A204.1 (cell line): Measurements from ENCODE around the gene DCLK3.

Experiments
- FAIRE-seq: peaks from 2 replicates; lab custom pipeline; 2012; peaks lifted over from hg19 to GRCh38; lab: Jason Lieb, UNC

The DCLK3 gene

DNA sequence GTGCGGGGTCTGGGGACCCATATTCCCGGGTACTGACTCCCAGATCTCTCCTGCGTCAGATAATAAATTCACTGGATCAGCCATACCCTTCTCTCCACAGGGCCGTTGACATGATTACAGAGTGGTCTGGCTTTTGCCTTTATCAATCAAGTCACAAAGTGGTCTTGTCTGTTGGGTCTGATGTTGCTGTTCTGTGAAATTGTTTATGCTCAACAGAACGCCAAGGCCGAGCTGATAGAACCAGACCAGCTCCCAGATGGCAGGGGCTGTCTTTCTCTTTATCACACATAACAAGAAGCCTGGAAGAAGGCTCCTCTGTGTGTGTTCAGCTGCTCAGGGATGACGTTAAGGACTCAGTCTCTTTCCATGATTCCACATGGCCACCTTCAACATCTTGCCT is 751 bp upstream of the DCLK3 start:
- FAIRE-seq, result no peak

DNA sequence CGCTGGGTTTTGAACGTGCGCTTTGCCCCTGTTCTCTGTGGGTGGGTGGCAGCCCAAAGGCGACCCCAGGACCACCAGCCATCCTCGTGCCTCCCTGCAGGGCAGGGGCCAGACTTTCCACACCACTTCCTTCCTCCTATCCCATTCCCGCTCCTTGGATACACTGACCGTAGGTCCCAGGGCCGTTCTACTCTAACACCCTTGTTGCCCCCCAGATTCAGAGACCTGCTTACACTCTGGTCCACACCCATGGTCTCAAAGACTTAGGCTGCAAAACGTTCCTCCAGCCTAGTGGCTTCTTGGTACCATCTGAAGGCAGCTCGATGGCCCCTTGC is 318 bp upstream of the DCLK3 start:
- no peak for FAIRE-seq

DNA sequence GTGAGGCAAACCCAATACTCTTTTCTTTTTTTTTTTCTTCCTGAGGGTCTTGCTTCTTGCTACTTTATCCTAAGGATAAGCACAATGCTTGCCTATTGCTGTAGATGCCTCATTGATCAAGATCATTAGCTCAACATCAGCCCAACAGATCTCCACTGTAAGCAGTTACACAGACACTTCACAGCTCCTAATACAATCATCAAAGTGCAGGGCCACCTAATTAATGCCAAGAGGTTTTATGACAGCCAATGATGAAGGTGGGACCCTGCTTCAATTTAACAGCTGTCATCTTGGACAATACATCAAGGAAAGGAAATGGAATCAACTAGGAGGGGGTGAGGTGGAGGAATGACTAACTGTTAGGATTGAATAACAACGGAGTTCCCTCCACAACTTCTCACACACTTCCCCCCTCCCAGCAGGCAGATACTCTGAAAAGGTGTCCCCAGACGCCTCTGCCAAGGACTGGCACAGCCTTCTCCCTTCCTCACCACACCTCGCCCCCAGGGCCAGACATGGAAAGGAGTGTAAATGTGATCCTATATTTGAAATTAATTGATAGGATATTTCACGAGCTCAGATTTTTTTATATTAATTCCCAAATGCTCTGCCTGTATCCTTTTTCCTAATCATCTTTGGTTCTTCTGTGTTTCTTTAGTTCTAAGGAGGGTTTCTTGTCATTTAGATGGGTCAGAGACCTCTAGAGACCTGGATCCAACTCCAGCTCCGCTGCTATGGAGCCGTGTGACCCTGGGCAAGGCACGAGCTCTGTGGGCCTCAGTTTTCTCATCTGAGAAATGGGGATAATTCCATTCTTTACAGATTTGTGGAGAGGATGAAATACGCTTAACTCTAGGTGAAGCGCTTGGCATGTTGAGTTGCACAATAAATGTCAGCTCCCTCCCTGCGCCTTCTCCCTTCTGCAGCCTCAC is 1.2 kb downstream of the DCLK3 start:
- no peak for FAIRE-seq

DNA sequence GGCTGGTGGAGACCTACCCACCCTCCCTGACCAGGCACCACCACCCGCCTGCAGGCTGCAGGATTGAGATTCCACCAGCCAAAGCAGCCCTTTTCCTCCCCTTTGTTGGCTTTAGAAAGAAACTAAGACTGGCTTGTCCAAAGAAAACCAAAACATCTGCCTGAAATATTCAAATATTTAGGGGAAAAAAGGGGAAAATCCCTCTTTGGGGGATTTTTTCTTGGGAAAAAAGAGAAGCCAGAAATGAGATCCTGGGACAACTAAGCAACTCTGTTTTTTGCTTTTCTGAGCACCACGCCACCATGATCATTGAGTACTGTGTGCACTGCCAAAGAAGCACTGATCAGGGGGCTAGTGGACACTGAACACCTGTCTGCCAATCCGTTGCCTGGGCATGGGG is 2.6 kb downstream of the DCLK3 start:
- no peak for FAIRE-seq

DNA sequence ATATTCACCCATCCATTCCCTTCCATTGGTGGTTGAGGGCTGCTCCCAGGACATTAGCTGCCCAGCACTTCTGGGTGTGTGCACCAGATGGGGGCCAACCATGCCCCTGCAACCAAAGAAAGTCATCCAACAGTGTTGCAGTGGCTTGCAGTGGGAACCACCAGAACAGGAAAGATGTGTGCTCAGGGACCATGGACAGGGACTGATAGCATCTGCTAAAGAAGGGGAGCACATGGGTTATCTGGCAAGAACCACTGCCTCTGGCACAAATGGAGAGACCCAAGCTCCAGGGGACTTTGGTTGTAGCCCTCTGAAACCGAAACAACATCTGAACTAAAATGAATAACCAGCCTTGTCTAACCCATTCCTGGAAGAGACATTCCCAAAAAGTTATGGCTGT is 8.1 kb downstream of the DCLK3 start:
- no peak for FAIRE-seq

DNA sequence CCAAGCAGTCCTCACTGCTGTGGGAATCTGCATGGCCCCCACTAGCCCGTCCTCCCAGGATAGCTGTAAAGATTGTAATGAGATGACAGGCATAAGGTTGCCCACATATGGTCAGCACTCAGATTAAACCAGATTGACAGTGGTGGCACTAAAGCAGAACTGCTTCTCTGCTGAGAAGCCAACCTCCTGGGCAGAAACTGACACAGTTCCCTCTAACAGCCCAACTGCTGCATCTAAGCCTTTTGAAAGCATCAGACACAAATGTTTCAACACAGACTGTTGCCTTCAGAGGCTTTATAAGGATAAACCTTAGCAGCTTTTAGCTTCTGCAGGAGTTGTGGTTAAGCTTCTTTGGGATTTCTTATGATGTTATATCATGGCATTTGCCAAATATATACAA is 13.0 kb downstream of the DCLK3 start:
- no peak for FAIRE-seq

DNA sequence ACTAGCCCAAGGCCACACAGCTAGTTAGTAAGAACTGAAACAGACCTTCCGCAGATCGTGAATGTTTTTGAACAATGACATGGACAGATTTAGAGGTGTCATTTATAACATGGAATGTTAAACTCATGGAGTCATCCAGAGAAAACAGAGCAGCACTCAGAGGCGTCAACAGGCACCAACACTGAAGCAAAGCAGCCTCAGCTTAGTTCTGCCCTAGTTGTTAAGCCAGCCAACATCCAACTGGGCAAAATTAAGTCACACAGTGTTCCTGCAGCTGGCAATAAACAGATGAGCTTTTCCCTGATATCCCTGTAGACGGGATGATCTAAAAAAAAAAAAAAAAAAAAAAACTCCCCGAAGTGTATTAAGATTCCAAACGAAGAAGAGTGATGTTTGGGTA is 13.6 kb downstream of the DCLK3 start:
- FAIRE-seq, result no peak

DNA sequence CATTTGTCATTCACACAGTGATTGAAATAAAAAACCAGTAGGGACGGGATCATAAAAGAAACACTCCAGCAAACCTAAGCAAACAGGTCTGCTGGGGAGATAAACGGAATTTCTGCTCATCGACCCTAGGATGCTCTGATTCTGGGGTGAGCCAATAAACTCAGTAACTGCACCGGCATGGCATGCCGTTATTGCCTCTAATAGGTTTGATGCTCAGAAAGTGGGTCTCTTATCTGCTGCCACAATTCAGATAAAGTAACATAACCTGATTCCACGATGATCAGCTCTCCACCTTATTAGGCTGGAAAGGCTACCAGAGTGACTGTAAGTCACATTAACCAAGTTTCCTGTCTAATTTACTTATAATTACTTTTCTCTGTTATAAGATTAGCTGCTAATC is 19.6 kb downstream of the DCLK3 start:
- FAIRE-seq, result no peak

DNA sequence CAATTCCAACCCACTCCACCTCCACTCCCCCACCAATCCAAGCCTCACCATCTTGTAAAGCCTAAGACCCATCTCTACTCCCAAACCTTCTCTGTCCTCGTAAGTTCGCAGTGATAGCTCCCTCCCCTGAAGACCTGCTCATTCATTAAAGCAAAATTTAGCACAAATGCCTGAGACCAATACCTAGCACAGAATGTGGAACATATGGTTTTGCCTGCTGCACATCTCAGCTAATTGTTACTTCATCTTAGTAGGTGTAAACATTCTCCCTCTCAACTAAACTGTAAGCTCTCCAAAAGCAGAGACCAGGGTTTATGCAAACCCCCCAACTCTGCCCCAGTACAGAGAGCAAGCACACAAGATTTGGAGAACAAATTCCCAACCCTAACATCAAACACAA is 20.5 kb downstream of the DCLK3 start:
- no peak for FAIRE-seq

DNA sequence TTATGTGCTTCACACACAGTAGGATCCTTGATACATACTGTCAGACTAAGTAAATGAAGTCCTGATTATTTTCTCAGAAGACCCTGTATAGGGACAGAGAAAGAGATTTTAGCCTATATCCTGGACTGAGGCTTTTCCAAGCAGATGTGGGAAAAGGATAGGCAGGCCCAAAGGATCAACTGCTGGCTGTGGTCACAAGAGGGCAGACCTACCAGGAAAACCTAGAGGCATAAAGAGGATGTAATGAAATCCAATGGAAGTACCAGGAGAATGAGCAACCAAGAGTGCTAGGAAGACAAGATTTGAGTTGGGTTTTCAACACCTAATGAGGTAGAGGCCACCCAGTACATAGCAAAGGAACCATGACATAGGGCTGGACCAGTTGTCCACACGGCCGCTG is 23.1 kb downstream of the DCLK3 start:
- FAIRE-seq, result no peak

DNA sequence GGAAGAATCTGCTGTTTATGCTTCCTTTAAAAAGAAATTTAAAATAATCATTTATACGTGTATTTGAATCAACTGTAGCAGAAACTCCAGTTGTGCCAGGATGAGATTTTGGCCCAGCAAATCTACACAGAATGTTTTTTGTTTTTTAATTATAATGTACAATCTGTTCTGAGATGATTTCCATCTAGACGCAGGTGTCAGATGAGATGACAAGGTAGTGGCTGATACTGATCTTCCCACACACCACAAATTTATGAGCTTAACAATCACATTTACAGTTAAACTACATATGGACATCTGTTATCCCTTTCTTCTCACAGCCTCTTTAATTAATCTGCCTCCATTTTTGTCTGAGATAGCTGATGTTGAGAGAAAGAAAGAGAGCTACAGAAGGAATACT is 23.6 kb downstream of the DCLK3 start:
- no peak for FAIRE-seq

DNA sequence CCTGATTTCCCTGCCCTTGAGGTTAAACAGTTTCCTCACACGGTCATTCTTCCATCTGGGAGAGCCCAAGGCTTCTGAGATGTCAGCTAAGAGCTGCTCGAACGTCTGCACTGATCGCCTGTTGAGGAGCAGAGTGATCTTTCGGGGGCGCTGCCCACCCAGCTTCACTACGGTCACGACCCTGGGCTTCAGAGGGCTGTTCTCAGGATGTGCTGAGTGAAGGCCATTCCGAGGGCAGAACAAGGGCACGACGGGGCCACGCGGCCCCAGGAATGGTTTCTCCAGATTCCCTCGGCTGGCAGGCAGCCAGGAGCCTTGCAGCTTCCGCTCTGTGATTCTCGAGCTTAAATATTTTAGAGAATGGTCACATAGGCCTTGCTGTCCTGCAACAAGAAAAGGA is 25.7 kb downstream of the DCLK3 start:
- no peak for FAIRE-seq

DNA sequence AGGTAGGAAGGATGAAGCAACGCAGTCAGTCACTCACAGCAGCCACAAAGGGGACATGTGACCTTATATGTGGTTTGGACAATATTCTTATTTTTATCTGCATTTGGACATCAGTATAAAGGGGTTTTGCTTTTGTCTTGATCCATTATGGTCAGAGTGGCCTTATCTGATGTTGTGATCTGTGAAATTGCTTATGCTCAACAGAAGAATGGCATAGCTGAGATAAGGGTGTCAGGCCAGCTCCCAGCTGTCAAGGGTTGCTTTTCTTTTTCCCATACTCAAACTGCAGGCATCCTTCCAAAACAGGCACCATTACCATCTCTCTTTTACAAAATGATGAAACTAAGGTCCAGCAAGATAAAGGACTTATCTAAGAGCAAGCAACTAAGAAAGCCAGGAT is 28.1 kb downstream of the DCLK3 start:
- FAIRE-seq, result no peak

DNA sequence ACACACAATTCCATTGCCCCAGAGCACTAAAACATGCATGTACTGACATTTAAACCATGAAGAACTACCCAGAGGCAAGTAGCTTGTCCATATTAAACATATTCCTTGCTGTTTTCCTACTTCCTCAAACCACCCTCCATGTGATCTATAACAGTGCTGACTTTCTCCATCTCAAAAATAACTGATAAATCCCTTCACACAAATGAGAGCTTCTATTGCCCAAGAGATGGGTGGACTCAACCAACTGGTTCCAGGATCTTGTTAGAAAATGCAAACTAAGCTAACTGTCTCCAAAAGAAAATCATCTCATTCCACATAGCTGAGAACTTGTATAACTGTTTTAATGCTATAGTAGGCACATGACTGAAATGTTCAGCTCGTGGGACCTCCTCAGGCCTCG is 29.6 kb downstream of the DCLK3 start:
- no peak for FAIRE-seq

DNA sequence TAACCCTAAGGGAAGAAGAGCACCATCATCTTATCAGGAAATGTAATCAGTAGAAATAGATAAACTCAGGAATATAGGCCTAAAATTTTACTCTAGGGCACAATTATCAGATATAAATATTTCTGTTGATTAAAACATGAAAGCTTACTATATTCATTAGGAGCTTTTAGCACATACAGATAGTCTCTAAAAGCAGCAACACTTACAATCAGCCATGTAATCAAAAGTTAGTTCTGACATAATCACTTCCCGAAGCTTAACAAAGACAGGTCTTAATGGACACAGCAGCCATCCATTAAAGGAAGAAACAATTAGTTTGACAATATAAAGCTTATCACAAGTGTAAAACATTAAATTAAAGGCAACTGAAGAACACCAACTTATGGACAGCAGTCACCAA is 30.6 kb downstream of the DCLK3 start:
- FAIRE-seq, result no peak

DNA sequence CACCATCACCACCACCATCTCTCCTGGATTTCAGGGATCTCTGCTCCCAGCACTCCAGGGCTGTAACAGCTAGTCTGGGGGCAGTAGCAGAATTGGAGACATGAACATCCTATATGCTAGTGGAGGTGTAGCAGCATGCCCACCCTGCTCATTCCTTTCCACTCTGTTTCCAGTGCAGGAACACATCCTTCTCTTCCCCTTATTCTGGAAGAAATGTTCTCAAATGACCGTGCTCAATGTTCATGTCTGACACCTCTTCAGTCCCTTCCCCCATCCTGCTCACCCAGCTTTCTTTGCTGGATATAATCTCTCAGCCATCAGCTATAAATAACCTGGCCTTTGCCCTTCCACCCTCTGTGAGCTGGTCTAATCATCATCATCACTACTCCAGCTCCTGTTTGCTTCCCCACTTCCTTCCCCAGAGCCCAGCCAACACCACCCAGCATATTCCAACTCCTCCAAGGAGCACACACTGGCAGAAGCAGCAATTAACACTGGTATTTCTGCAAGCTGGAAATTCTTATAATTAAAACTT is 31.1 kb downstream of the DCLK3 start:
- no peak for FAIRE-seq

DNA sequence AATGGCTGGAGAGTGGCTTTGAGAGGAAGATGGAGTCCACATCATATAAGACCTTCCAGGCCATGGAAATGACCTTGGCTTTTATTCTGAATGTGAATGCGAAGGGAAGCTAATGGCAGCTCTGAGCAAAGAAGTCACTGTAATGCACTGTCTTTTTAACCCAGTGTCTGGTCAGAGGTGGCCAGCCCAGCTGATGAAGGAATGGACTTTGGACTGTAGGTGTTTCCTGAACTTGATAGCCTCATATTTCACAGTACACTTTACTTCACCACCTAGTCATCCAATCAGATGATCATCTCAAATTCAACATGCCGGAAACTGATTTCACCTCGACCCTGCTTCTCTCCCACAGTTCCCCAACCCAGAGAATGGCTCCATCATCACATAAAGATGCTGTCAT is 33.4 kb downstream of the DCLK3 start:
- FAIRE-seq, result no peak

DNA sequence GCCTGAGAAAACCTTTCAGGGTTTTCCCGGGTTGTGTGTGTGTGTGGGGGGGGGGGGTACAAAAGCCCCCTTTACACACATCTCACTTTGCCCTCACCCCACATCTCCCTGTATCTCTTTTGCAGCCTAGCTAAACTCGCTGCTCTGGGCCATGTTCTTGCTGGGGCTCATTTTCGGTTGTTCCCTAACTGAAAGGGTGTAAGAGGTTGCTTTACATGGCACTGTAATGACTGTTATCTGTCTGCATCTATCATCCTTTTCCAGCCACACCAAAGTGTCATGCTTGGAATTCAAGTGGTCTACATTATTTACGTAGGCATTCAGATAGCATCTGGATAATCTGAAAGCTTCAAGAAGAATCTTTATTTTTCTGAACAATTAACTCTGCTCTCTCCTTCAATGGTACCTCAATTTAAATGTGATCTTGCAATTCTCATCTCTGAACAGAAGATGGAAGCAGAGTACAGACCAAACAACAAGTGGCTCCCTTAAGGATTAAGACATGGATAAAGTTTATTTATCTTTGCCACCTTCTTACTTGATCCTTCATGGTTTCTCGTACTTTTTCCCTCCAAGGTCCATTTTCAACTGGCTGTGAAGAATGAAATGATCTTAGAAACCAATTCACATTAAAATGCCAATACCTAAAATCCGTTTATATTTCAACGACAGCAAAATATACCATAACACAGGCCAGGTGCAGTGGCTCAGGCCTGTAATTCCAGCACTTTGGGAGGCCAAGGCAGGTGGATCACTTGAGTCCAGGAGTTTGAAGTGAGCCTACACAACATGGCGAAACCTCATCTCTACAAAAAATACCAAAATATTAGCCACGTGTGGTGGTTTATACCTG is 34.9 kb downstream of the DCLK3 start:
- peak; percentile 92 for FAIRE-seq

DNA sequence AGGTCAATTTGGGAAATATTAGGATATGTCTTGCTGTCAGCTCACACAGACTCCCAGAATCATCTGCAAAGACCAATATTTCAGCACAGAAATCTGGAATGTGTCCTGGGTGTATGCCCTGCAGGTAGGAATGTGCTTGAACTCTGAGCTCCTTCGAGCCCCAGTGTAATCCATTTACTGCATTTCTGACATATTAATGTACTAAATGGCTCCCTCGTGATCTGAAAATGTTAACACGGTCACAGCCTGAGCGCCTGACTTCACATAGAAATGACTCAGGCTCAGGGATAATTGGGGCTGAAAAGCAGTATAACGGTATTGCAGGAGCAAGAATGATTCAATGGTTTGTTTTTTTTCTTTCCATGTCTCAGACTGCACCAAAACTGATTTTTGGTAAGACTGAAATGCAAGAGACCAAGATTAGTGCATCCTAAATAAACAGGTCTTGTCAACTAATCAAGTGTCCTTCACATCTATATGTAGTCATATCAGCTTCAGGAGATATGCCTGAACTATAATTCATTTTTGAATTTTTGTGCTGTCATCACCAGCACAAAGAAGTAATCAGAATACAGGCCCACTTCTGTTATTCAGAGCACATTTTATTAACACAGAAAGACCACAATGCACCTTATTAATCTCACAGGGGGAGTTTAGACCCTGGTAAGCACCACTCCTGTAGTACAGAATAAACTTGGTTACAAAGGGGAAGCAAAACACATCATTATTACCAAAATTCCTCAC is 49.8 kb downstream of the DCLK3 start:
- no peak for FAIRE-seq

DNA sequence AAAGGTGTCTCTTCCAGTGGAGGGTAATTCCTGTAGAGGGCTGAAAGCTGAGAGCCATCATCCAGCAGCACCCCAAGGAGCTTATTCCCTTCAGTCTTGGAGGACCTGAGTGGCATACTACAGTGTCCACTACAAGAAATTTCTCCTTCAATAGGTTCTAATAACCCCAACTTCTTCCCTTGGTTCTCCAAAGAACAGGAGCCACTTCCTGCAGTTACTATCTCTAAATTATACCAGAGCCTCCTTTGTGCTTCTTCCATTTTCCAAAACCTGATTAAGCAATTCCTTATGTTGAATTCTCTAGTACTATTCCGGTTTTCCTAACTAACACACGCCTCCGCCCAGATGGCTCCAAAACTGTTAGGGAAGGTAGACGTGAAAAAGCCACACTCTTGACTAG is 50.4 kb downstream of the DCLK3 start:
- no peak for FAIRE-seq

DNA sequence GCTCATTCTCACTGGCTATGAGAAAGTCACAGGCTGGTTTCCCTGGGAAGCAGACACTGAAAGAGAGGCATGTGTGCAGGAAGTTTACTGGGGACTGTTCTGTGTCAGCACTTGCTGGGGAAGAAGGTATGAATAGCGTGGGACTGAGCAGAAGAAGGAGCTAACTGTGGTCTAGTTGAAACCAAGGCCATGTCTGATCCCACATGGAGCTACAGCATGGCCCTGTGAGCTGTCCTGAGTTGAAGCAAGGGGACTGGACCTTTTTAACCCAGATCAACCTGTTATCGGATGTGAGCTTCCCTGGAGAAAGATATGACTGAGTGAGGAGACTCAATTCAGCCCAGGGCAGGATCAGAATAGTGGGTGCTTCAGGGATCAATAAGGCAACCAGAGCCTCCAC is 53.7 kb downstream of the DCLK3 start:
- no peak for FAIRE-seq

DNA sequence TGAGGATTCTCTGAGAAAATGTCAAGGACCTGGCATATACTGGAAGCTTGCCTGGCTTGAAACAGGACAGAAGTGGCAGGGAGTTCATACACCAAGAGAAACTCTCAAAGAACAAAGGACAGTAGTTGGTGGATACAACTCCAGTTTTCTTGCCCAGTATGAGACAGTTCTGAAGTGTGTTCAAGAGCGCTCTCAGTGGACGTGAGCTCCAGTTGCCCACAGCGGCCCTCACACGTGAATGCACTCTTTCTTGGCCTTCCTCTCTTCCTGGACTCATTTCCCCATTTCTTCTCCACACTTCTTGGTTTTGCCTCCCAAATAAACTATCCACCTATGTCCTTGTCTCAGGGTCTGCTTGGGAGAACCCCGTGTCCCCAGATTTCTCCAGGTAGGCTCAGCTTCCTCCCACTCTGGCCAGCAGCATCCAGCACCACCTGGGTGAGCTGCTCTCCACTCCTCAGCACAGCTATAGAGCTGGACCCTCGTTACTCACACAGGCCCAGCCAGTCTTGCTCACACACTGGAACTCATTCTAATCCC is 54.5 kb downstream of the DCLK3 start:
- no peak for FAIRE-seq
